DMS114 treated with DMSO at 0.1 percent for 48 hours (cell line): Measurements from ENCODE around the gene UQCRC1.

Experiments used
- DNase-seq: peaks from one replicate; lab custom pipeline; 2025; ENCODE audit not compliant: unreplicated experiment; lab: John Stamatoyannopoulos, UW

UQCRC1 gene

DNA sequence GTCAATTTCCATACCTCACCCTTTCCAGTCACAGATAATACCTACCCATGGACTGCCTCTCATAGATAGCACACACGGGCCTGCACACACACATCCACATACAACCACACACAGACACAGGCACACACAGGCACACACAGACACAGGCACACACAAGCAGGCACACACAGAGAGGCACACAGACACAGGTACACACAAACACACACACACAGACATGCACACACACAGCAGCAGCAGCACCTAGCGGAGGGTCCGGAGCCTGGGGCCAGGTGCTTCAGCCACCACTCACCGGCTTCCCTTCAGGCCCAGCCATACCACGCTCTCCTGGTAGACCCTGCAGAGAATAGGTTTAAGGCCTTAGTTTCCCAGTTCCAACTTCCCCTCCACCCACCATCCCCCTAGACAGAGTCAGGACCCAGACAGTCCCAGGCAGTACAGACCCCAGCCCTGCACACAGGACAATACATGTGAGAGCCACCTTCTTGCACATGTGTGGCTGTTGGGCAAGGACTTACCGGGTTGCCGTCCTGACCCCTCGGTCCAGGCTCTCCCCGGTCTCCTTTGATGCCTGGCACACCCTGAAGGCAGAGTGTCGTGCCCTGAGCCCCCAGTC lies 35.4 kb downstream of the UQCRC1 start:
- DNase-seq, result no peak

DNA sequence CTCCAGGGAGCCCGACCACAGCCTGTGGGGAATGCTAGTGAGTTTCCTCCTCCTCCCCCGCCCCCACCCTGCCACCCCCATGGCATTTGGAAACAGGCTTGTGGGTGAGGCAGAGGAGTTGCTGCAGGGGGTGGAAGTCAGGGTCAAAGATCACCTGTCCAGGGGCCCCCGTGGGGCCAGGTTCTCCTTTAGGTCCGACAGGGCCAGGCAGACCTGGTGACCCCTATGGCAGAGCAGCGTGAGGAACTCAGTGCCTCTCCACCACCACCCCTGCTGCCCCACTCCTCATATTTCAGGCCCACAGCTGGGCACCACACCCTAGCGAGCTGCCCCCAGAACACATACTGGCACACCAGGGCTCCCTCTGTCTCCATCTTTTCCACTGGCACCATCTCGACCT lies 36.9 kb downstream of the UQCRC1 start:
- DNase-seq, result no peak

DNA sequence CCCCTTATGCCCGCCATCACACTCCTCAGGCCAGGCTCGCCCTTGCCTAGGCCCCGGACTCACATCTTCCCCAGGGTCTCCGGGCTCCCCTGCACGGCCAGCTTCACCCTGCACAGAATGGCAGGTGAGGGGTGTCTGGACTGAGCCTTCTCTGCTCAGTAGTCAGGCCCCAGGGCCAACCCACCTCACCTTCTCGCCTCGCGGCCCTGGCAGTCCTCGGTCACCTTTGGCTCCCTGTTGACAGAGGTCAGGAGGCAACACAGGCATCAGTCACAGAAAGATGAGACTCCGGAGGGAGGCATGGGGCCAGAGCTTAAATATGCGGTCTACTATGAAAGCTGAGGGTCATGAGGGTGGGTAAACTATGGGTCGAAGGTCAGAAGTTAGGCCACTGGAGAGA lies 37.5 kb downstream of the UQCRC1 start:
- no peak for DNase-seq

DNA sequence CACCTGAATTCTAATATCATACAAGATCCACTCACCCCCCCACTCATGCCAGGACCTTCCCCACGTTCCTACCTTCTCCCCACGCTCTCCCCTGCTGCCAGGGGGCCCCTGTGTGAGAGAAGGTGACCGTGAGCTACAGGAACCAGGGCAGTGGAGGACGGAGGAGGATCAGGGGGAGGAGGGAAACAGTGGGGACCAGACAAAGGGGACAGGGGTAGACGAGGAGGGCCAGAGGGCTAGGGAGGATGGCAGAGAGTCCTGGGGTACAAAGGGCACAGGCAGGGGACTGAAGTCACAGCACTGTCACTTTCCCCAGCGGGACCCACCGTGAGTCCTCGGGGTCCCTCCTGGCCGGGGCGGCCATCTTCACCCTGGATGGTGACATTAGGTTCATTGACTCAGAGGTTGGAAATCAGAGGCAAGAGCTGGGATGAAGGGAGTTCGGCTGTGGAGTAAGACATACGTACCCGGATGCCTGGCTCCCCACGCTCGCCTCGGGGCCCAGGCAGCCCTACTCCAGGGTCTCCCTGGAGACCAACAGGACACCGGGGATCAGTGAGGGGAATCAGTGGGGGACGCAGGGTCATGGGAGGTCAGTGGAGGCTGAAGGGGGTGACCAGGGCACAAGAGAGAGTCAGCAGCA lies 39.5 kb downstream of the UQCRC1 start:
- no peak for DNase-seq

DNA sequence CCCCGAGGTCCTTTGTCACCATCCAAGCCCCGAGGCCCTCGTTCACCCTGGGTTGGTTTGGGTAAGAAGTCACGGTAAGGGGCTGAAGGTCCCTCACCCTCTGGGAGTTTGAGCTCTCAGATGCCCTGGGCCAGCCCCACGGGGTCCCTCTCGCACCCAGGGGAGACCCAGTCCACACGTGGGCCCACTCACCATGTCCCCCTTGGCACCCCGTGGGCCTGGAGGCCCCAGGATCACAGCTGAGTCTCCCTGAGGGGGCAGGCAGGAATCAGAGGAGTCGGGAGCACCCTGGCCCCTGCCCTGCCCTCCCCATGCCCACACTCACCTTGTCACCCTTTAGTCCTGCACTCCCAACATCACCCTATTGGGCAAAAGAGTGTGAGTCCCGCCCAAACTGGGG lies 40.0 kb downstream of the UQCRC1 start:
- no peak for DNase-seq

DNA sequence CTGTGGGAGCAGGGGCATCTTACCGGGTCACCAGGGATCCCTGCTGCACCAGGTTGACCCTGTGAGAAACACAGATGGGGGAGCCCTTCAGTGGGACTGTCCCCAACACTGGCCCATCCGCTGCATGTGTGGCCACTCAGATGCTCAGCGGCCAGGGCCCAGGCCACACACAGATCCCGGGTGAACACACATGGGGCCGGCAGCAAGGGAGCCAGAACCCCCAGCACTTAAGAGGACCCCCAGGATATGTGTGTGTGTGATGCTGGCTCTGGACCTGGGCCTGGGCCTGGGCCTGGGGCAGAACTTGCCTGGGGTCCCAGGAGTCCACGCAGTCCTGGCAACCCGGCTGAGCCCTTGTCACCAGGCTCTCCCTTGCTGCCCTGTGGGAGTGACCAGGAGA lies 41.0 kb downstream of the UQCRC1 start:
- no peak for DNase-seq

DNA sequence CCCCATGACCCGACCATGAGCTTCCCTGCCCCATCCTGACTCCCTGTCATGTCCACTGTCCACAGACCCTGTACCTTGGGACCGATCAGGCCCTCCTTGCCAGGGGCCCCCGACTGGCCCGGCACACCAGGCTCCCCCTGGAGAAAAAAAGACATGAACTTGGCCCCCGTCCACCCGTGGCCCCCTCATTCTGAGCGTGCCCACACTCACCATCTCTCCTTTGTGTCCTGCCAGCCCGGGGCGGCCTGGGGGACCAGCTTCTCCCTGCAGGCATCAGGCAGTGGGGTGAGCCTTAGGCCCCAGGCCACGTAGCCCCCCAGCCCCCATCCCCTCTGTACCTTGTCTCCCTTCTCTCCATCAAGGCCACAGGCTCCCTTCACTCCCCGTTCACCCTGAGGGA lies 41.9 kb downstream of the UQCRC1 start:
- DNase-seq, result no peak

DNA sequence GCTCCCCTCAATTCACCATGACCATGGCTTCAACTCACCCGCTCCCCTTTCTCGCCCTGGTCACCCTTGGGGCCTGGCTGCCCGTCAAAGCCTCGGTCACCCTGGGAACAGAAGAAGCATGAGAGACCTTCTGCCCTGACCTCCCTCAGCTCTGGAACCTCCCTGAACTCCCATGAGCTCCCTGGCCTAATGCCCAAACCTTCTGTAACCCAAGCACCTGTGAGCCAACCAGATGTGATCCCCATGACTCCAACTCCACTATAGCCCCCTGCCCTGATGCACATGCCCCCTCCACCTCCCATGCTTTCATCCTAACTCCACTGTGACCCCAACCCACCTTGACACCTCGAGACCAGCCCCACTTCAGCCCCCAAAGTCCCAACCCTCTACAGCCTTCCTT lies 42.4 kb downstream of the UQCRC1 start:
- no peak for DNase-seq

DNA sequence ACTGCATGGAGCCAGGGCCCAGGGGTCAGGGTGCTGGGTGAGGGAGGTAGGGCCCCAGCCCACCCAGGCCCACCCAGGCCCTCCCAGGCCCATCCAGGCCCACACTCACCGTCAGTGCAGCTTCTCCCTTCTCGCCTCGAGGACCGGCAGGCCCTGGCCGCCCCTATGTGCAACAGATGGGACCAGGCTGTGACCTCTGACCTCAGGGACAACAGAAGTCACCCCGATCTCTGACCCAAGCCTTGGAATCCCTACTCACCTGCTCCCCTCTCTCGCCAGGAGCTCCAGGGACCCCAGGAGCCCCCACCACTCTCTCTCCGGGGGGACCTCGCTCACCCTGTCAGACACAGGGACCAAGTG lies 43.1 kb downstream of the UQCRC1 start:
- DNase-seq, result no peak

DNA sequence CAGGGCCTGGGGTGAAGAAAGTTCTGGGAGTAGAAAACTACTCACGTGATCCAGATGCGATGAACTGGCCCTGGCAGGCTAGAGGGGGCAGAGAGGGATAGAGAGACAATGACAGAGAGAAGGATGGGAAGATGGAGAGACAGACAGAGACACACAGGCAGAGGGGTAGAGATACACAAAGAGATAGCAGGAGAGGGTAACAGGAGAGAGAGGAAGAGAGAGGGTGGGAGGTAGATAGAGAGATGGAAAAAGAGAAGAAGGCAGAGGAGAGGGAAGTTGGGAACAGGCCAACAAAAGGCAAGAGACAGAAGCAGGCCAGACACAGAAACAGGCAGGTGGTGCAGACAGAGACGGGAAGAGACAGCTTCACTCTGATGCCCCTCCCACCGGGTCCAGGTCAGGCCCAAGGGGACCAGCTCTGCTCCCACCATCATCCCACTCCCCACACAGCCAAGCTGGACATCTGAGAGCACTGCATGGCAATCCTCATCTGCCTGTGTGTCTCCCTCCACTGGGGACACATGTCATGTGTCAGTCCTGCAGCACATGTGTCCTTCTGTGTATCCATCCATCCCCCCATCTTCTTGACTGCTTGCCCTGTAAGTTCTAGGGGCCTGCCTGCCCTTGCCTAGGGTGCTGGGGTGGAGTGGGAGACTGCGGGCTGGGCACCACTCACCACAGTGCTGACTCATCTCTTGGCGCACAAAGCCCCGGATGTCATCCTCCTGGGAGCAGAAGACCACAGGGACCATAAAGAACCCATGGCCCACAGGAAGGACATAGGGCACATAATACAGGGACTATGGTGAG lies 43.6 kb downstream of the UQCRC1 start:
- no peak for DNase-seq

DNA sequence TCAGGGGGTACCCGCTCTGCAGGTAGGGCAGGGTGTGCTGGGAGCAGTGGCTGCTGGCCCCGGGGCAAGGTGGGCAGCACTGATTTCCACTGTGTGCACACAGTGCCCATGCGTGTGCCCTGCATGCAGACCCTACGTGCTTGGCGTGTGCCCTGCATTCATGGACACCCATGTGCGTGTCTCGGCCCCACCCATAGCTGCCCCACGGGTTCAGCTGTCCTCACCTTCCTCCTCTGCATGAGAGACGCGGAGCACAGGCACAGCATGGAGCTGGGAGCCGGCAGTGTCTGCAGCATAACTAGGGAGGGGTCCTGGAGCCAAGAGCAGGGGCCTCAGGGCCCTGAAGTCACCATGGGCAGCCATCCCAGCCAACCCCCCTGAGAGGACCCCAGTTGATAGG lies 44.3 kb downstream of the UQCRC1 start:
- DNase-seq, result no peak

DNA sequence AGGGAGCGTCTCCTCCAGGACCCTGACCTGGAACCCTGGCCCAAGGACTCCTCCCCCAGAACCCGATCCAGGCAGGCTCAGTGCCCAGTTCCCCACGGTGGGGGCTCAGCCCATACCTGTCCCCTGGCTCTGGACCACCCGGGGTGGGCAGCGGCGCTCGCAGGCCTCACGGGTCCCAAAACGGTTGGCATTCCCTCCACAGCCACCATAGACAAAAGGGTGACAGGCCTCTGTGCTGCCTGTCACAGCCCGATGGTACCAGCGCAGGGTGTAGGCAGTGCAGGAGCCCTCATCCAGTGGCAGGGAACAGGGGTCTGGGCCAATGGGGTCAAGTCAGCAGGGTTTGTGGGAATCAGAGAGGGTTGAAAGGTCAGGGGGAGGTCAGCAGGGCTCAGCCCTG lies 44.8 kb downstream of the UQCRC1 start:
- DNase-seq, result no peak

DNA sequence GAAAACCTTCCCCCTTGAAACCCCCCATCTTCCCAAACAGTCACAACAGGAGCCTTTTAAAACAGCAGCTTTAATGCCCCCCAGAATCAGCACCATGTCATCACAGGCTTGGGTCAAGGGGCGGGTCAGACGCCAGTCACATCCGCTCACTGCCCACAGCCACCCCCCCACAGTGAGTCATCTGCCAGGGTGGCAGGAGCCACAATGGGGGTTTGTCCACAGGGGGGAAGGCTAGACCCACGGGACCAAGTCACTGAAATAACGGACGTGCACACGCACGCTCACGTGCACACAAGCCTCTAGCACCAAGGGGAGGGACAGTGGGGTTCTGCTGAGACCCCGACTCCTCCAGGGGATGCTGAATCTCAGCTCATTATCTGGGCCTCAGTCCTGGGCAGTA lies 45.4 kb downstream of the UQCRC1 start:
- no peak for DNase-seq

DNA sequence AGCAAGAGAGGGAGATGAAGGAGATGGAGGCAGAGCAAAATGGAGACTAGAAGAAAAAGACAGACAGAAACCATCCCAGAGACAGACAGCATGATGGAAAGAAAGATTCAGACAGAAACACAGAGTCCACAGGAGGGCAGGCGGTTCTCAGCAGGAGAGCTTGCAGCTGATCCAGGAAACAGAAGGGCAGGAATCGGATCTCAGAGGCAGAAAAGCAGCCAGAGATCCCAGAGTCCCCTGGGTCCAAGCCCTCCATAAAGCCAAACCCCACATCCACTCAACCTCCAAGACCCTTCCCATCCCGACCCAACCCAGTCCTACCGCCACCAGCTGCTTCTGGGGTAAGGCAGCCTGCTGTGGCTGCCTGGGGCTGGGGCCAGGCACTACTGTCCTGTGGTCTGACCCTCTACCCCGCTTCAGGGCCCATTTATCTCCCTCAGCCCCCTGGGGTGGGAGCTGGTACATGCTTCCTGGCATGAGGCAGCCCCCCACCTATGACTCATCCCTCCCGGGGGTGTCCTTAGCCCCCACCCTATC lies 46.0 kb downstream of the UQCRC1 start, which contains the start of gene UCN2:
TSS of gene UCN2 (minus strand) at position 400 of the 537 bp plus-strand sequence. CDS start 657 bp downstream, outside the sequence.
- no peak for DNase-seq

DNA sequence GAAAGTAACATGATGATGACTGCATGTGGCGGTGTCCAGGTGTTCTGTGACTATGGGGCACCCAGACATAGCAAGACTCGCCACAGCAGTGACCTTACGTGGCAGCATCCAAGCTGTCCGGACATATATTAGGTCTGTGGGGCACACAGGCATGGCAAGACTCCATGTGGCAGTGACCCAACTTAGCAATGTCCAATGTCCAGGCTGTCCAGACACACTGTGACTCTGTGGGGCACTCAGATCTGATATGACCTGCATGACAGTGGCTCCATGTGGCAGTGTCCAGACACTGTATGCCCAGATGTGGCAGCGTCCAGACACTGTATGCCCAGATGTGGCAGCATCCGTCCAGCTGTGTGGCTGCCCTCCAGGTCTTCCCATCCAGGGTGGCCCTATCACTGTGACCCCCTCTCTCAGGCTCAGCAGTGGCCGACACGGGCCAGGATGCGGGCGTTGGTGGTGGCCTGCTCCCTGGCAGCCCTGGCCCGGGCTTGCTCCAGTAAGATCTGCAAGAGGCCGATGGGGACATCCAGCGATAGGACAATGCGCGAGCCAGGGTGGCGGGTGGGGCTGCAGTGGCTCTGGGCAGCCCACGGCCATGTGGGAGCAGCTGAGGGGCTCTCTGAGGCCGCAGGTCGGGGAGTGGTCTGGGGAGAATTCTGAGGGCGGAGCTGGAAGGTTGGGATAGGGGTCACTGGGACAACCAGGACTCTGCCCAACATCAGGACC lies 46.9 kb downstream of the UQCRC1 start:
- DNase-seq, result no peak

DNA sequence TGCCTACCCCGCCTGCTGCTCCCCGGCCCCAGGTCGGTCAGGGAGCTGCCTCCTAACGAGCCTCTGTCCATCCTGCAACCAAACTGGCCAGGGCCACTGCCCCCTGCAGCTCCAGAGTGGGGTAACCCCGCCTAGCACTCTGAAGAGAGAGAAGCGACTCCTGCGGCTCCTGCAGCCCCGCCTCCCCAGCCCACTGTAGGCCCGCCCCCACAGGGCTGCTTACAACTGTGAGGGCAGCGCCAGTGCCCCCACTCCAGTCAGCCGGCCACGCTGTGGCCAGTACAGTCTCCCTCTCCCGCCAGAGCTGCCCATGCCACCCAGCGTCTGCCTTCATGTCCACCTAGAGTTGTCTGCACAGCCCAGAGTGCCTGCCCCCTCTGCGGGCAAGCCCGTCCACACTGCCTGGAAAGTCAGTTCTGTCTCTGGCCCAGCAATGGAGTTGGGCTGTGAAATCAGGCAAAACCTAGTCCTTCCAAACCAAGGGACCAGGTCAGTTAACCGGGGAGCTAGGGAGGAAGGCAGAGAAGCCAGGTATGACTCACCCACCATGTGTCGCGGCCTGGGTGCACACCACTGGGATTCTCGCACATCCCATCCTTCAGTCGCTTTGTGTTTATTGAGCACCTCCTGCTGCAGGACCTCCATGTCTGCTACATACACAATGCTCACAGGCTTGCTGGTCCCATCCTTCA lies 48.3 kb downstream of the UQCRC1 start:
- DNase-seq, result no peak

DNA sequence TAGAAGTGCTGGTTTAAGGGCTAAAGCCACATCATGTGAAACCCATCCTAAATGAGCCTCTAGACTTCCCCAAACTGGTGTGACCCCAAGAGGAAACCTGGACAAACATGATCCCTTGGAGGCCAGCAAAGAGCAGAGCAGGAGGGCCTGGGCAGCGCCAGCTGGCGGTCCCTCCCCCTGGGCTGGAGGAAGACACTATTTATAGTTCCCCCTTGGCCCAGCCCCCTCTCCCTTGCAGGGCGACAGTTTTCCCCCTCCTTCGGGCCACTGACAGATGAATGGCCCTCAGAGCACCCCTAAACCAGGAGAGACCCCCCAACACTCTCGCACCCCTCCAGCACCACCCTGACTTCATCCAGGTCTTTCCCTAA lies 48.8 kb downstream of the UQCRC1 start:
- DNase-seq, result no peak

DNA sequence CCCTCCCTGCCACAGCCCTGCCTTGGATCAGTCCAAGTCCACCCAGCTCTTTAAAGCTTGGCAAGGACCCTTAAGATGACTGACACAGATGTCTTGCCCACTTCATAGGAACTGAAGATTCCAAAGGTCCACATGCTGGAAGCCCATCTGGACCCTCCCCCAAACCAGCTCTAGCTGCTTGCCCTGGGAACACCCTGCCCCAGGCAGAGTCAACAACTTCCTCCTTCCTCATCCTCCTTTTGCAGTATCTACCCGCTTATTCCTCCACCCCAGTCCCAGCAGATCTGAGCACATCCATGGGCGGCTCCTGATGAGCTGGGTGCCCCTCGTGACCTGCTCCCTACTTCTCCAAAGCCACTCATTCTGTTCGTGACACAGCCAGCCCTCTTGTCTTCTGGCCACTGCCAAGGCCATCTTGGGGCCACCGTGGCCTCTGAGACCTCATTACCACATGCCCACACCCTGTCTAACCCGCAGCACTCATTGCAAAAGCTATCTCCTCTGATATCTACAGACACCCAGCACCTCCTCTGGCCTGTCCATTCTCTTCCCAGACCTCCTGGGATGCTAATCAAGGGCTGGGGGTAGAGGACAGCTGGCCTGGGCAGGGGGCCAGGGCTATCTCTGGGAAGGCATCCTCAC lies 50.8 kb downstream of the UQCRC1 start:
- no peak for DNase-seq

DNA sequence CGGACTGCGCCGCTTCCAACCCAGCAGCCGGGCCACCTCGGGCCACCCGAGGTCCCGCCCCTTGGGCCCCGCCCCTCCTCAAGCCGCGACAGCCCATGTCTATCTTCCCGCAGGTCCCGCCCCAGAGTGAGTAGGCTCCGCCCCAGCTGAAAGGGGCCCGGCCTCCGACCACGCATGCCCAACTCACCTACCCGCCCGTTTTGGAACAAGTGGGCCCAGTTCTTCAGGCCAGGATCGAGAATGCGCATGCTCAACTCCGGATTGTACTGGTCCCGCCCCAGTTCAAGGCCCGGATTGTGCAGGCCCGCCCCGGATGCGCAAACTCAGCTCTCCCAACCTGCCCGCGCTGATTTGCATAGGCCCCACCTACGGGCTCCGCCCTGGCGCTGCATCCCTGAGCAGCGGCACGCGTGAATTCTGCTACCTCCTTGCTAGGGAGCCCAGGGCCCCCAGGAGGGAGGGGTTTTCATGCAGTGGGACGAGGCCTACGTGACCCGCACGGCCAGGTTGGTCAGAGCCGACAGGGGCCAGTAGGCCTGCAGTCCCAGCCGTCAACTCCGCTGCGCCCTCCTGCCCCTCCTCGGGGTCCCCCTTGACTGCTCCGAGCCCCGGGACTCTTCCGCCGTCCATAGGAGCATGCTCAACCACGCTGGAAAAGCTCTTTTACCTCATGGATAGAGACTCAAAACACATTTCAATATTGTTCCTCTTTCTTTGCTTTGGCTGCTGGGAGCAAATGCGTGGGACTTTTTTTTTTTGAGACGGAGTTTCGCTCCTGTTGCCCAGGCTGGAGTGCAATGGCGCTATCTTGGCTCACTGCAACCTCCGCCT lies 52.4 kb downstream of the UQCRC1 start, which contains the start of gene PFKFB4:
TSS of gene PFKFB4 (minus strand) at position 8 of the 831 bp plus-strand sequence. CDS start 26 bp downstream, outside the sequence.
- peak; percentile 97 for DNase-seq
